Aorta (tissue), 5 donors: ENCODE results near the gene PRPF6. TPM values are rescaled to one million over a fixed set of nuclear protein-coding genes. Genes with fewer than 3 reads are reported as not detected.
A peak's percentile ranks its signal among the peaks of the same experiment; 100 is the strongest.
"Not testable (repeated sequence)": the region's sequence is repeated elsewhere in the genome, so short reads cannot be mapped to it uniquely, and the experiment has no call there.

Source experiments
- ATAC-seq: fragments of 200-7000 bp; cut with Tn5 transposase; one replicate; pipeline ENCODE4 v1.9.1; 2022; ENCODE audit warnings: moderate library complexity; ENCODE audit not compliant: low FRiP score
- DNase-seq, 2 donors: peaks; one replicate each; pipeline ENCODE4 v3.0.0-alpha.2; 2020
- H3K27ac ChIP-seq, 2 donors: one replicate each; pipeline ENCODE4 v1.5.1; 2013; ENCODE audit warnings: low read length in 2 of 2, mild to moderate bottlenecking in 2 of 2, moderate library complexity in 2 of 2, control low read depth in 1 of 2, inconsistent platforms in 1 of 2, low read depth in 1 of 2
- H3K27me3 ChIP-seq, 2 donors: one replicate each; pipeline ENCODE4 v1.6.1; 2013; ENCODE audit warnings: control low read depth in 1 of 2, low read length in 1 of 2, mild to moderate bottlenecking in 1 of 2, moderate library complexity in 1 of 2; ENCODE audit not compliant: insufficient read depth in 2 of 2, control insufficient read depth in 1 of 2
- H3K36me3 ChIP-seq, 2 donors: one replicate each; pipeline ENCODE4 v1.6.1; 2013; ENCODE audit warnings: control low read depth in 1 of 2, low read length in 1 of 2, mild to moderate bottlenecking in 1 of 2; ENCODE audit not compliant: insufficient read depth in 2 of 2, control insufficient read depth in 1 of 2
- H3K4me1 ChIP-seq, 2 donors: one replicate each; pipeline ENCODE4 v1.6.1; 2013; ENCODE audit warnings: low read length in 2 of 2, control low read depth in 1 of 2, mild to moderate bottlenecking in 1 of 2, moderate library complexity in 1 of 2; ENCODE audit not compliant: insufficient read depth in 2 of 2, control insufficient read depth in 1 of 2
- H3K4me3 ChIP-seq, 2 donors: one replicate each; pipeline ENCODE4 v1.5.1; 2013; ENCODE audit warnings: low read length in 2 of 2, control low read depth in 1 of 2, mild to moderate bottlenecking in 1 of 2
- H3K9me3 ChIP-seq: one replicate; pipeline ENCODE4 v1.6.1; 2013; ENCODE audit warnings: mild to moderate bottlenecking, low read length; ENCODE audit not compliant: control insufficient read depth
- WGBS, 2 donors: extraction: QIAGEN DNeasy Blood & Tissue Kit; methylation state at CpG; one replicate each; pipeline ENCODE4 v1.1.7; 2013; 5-methylcytosine and 5-hydroxymethylcytosine counted together
- intact Hi-C, 2 donors: fragments of 100-400 bp; cut with DNase I; formaldehyde crosslinking; loops; one replicate each; pipeline versions ENCODE4 v1.14.2 to v1.15.0; 2022
- polyA plus RNA-seq, 2 donors: library from polyadenylated mRNA; stranded (reverse); fragments of 200-250 nt; gene quantifications; one replicate each; pipeline ENCODE4 v1.2.3, GENCODE V29; 2013
- total RNA-seq, 2 donors: library from RNA; stranded (reverse); fragmentation: NEBNext Ultra II Directional; extraction: Animal tissue kit (Norgen Biotek cat#: 25700); gene quantifications; one replicate each; pipeline ENCODE4 v1.2.1, GENCODE V29; 2021
- donor health status: healthy with polysubstance abuse.
- donor health status: Bipolar disorder and iron deficiency.
- donor health status: DM: no; HTN: no; CAD: no.
- donor health status: DM: no; HTN: no; CAD: no.
- donor health status: DM: yes; HTN: yes; CAD: no.

The PRPF6 gene
- total and polyA plus RNA-seq, 4 donors = 20.9 to 59.1 (median 51.8) TPM

DNA sequence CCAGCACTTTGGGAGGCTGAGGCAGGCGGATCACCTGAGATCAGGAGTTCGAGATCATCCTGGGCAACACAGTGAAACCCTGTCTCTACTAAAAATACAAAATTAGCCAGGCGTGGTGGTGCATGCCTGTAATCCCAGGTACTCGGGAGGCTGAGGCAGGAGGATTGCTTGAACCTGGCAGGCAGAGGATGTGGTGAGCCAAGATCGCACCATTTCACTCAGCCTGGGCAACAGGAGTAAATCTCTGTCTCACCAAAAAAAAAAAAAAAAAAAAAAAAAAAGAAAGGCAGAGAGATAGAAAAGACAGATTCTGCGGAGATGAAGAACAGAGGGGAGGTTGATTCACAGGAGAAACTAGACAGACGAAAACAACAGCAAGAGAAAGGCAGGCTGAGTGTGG is 4.4 kb upstream of the PRPF6 start:
- H3K27ac ChIP-seq, ATAC-seq, DNase-seq, H3K4me3 ChIP-seq, H3K4me1 ChIP-seq, H3K27me3 ChIP-seq, intact Hi-C loops, H3K36me3 ChIP-seq, H3K9me3 ChIP-seq: not testable (repeated sequence)
- WGBS, 2 donors = 89 to 94% methylated on average over 7 of the region's 7 CpGs

DNA sequence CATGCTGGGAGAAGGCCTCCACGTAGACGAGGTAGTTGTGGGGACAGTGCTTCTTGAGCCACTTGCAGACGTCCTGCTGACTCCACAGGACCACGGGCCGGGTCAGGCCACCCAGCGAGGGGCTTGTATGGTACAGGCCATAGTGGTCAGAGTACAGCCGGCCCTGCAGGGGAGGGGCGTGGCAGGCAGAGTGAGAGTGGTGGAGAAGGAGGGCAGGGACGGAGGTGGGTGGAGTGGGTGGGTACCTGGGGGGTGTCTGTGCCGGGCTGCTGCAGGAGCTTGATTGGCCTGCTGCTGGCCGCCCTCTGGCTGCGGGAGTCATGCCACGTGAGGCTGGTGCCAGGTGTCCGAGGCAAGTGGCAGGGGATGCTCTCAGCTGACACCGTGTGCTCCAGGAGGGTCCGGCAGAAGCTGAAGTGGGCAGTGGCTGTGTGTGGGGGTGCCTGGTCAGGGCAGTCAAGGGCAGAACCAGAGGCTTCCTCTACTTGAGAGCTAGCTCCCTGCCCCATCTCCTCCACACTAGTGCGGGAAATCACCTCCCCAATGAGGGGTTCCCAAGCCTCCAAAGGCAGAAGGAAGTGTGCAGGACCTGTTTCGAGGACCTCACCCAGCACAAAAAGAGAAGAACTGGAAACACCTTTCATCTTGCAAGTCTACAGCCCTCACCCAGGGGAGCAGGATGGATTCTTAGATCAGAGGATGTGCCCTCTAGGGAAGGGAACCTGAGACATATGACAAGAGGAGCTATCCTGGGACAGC is 3.8 kb upstream of the PRPF6 start:
- Histone ChIP-seq H3K4me3 (no peak overlapping the region), H3K27ac (no peak overlapping the region), H3K36me3 (no peaks in the 10 kb centered on the region), H3K4me1 (no peaks in the 10 kb centered on the region), H3K27me3 (no peaks in the 10 kb centered on the region), H3K9me3 (no peaks in the 10 kb centered on the region)
- no peak for DNase-seq
- intact Hi-C loops = no loop called here
- ATAC-seq = no peak
- WGBS, 2 donors = 89 to 90% methylated on average over 18 of the region's 18 CpGs

DNA sequence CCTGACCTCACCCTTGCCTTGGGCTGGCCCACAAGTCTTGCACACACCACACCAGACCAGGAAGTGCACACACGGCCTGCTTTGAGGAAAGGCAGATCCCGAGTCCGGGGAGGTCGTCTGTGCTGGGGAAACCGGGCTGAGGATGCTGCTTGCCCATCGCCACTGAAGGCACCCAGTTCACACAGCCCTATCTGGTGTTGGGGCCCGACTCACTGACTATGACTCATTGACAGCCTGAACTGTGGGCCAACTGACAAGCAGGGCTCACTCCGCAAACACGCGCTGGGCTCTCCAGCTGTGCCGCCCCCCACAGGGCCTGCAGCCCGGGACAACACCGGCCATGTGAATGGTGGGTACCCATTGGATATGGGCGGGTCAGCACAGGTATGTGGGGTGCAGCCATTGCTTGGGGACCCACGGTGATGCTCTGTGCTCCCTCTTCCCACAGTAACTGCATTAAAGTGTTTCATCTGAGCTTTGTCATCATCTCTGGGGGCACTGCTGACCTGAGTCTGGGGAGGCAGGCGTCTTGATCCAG is 3.1 kb upstream of the PRPF6 start:
- peak in 1 of 2 donors; percentile 48 for DNase-seq
- Histone ChIP-seq H3K36me3 (no peaks in the 10 kb centered on the region), H3K9me3 (no peaks in the 10 kb centered on the region), H3K4me1 (no peaks in the 10 kb centered on the region), H3K4me3 (no peak overlapping the region), H3K27me3 (no peaks in the 10 kb centered on the region), H3K27ac (no peak overlapping the region)
- intact Hi-C loops = no loop called here
- 63 to 70% methylated on average over 16 of the region's 16 CpGs for WGBS, 2 donors
- ATAC-seq = no peak

DNA sequence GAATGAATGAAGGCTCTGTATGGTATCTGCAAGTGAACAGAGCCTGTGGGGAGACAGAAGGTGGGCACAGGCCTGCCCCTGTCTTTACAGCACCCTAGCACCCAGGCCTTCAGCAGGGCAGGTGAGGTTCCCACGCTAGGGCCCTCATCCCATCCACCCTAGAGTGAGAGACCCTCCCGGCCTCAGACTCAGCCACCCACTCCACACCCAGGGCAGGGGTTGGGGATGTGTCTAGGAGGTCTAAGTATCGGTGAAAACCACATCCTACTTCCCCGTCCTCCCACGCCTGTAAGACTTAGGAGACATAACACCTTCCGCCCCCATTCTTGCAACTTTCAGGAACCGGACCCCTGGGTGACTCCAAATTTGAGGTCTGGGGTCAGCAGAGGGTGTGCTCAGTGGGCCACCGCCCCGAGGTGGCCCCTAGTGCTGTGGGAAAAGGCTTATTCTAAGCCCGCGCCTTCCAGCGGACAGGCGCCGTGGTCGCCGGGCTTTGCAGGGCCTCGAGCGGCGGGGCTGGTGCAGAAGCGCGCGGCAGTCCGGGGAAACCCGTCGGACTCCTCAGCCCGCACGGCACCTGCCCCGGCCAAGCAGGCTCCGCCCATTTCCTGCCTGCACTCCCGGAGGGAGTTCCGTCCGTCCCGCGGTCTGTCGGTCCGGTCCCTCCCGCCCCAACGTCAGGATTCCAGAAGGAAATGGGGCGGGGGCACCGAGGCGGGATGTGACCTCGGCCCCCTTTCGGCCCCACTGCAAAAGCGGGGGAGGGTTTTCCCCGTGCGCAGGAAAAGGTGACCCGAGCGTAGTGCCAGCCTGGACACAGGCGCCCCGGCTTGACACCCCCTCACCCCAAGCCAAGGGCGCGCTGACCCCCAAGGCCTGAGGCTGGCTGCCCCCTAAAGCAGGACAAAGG is 2.4 kb upstream of the PRPF6 start:
- intact Hi-C loops = no loop called here
- peak in 1 of 2 donors; percentile 79 for DNase-seq

DNA sequence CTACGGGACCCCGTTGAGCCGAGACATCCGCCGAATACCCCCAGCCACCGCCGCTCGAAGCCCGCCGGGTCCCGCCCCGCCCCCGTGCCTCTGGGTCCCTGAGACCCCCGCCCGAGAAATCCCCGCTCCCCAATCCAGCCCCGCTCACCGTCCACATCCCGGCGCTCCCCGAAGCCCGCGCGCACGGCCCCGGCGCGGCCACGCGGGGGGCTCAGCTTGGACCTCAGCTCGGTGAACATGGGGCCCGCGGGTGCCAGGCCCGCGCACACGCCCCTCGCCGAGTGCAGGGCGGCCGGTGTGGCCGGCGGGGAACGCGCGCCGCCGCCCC is 1.7 kb upstream of the PRPF6 start:
- Histone ChIP-seq H3K36me3 (peaks cover 0 to 2% of the 10 kb centered on the region in 2 donors), H3K27ac (no peak overlapping the region), H3K4me3 (peak overlapping the region; percentile 23 to 53), H3K27me3 (no peaks in the 10 kb centered on the region), H3K9me3 (no peaks in the 10 kb centered on the region), H3K4me1 (no peaks in the 10 kb centered on the region)
- no peak for DNase-seq
- WGBS, 2 donors = 1 to 2% methylated on average over 23 to 47 of the region's 47 CpGs
- ATAC-seq = no peak
- intact Hi-C loops = no loop called here

More for the DNA sequence above, 2.4 kb upstream of the PRPF6 start:
- Histone ChIP-seq H3K27ac (no peak overlapping the region), H3K4me3 (peak overlapping the region; percentile 23 to 53), H3K27me3 (no peaks in the 10 kb centered on the region), H3K36me3 (peaks cover 0 to 2% of the 10 kb centered on the region in 2 donors), H3K4me1 (no peaks in the 10 kb centered on the region), H3K9me3 (no peaks in the 10 kb centered on the region)
- no peak for ATAC-seq
- WGBS, 2 donors = 15 to 17% methylated on average over 52 of the region's 52 CpGs

DNA sequence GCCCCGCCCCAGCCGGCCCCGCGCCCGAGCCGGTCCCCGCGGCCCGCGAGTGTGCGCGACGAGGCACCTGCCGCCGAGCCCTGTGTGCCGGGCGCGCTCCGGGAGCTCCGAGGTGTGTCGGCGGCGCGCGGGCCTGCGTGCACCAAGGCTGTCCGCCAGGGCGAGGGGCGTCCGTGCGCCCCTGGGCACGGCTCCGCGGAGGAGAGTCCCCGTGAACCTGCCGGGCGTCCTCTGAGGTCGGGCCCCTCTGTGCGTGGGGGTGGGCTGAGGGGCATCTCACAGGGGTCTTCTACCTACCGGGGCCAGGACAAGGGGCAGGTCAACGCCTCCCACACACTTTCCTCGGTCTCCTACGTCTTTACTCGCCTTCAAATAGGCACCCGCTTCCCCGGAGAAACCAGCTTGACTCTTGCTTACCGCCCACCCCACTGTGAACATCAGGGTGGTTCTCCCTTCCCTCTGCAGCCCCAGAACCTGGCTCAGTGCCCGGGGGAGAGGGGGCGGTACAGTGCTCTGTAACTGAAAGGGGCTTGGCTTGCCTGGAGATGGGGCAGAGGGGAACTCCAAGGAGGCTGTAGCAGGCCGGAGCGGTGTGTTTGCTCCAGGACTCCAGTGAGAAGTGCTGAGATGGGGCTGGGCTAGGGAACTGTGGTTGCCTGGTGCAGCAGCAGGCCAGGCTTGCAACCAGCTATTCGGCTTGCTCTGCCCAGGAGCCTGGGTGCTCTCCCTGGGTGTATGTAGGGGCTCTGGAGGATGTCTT is 1.2 kb upstream of the PRPF6 start, which contains the start of gene SAMD10:
Gene SAMD10 (minus strand): TSS at position 86 of the 760 bp plus-strand sequence. CDS start 175 bp downstream, outside the sequence.
- Histone ChIP-seq H3K27me3 (no peaks in the 10 kb centered on the region), H3K36me3 (peaks cover 2% of the 10 kb centered on the region in 2 donors), H3K27ac (no peak within 1 kb of the TSS), H3K4me3 (peak within 1 kb of the TSS; percentile 23 to 53), H3K4me1 (no peaks in the 10 kb centered on the region), H3K9me3 (no peaks in the 10 kb centered on the region)
- ATAC-seq (peak; percentile 1), DNase-seq (peak in 1 of 2 donors; percentile 60)
- intact Hi-C loops = loop anchor here in 1 of 2 donors (2.0 kb wide), 1 partner anchor 83 kb away; the partner anchor contains the start of gene TCEA2
- WGBS, 2 donors = 2 to 4% methylated on average over 47 to 52 of the region's 52 CpGs

DNA sequence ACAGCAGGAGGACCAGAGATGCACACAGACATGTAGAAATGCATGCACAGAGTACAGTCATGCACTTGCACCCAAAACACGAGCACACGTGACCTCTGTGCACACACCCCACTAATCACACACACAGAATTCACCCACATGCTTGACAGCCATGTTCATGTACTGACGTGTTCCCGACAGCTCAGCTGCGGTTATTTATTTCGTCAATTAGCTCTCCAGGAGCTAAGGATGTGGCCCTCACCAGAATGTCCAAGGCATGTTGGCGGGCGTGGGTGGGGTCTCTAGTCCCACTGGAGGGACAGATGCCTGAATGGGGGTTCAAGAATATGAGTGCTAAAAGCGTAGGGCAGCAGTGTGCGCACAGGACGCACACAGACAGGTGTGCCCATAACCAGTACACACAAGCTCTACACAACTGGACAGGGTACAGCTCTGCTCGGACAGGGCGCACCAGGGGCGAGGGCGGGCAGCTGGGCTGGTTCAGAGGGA is 571 bp upstream of the PRPF6 start:
- intact Hi-C loops = loop anchor here in 1 of 2 donors (2.0 kb wide), 1 partner anchor 82 kb away; the partner anchor contains the start of gene TCEA2
- ATAC-seq = peak; percentile 55
- Histone ChIP-seq H3K27ac (no peak overlapping the region), H3K4me1 (no peaks in the 10 kb centered on the region), H3K36me3 (peaks cover 2 to 4% of the 10 kb centered on the region in 2 donors), H3K27me3 (no peaks in the 10 kb centered on the region), H3K9me3 (no peaks in the 10 kb centered on the region), H3K4me3 (no peak overlapping the region)
- WGBS, 2 donors = 76 to 78% methylated on average over 15 of the region's 15 CpGs
- no peak for DNase-seq

DNA sequence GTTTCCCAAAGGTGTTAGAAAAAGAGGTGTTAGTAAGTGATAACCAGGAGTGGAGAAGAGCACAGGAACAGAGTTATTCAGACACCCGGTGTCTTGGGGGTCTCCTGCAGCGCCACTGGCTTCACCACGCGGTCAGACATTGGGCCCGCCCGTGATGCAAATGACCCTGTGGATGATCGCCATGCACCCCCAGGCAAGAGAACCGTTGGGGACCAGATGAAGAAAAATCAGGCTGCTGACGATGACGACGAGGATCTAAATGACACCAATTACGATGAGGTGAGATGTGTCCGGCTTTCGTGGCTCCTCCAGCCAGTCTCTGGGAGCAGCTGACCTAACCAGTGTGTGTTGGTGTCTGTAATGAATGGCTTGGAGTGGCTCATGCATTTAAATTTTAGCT is 2.0 kb downstream of the PRPF6 start:
- Histone ChIP-seq H3K4me1 (no peaks in the 10 kb centered on the region), H3K36me3 (peaks cover 2 to 10% of the 10 kb centered on the region in 2 donors), H3K27me3 (no peaks in the 10 kb centered on the region), H3K27ac (no peak overlapping the region), H3K9me3 (no peaks in the 10 kb centered on the region), H3K4me3 (no peak overlapping the region)
- no peak for DNase-seq
- intact Hi-C loops = no loop called here
- ATAC-seq = no peak
- WGBS, 2 donors = 90% methylated on average over 14 of the region's 14 CpGs
